Measurements from ENCODE around the gene OTOF.

GRCh38 chr2:26482211-26483026, 4.5 kb upstream of the OTOF start:
- TF ChIP-seq POLR2A (IDR thresholded peaks at IDR 0.05), result no peak
- TF ChIP-seq, protein P1, sequence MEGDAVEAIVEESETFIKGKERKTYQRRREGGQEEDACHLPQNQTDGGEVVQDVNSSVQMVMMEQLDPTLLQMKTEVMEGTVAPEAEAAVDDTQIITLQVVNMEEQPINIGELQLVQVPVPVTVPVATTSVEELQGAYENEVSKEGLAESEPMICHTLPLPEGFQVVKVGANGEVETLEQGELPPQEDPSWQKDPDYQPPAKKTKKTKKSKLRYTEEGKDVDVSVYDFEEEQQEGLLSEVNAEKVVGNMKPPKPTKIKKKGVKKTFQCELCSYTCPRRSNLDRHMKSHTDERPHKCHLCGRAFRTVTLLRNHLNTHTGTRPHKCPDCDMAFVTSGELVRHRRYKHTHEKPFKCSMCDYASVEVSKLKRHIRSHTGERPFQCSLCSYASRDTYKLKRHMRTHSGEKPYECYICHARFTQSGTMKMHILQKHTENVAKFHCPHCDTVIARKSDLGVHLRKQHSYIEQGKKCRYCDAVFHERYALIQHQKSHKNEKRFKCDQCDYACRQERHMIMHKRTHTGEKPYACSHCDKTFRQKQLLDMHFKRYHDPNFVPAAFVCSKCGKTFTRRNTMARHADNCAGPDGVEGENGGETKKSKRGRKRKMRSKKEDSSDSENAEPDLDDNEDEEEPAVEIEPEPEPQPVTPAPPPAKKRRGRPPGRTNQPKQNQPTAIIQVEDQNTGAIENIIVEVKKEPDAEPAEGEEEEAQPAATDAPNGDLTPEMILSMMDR (IDR thresholded peaks at IDR 0.05), result no peak
